ENCODE measurements around the gene HOXA13. TPM values are rescaled to one million over a fixed set of nuclear protein-coding genes. Genes with fewer than 3 reads are reported as not detected.

The HOXA13 gene
- total RNA-seq, 2 donors from 2014 or later, result not detected

DNA sequence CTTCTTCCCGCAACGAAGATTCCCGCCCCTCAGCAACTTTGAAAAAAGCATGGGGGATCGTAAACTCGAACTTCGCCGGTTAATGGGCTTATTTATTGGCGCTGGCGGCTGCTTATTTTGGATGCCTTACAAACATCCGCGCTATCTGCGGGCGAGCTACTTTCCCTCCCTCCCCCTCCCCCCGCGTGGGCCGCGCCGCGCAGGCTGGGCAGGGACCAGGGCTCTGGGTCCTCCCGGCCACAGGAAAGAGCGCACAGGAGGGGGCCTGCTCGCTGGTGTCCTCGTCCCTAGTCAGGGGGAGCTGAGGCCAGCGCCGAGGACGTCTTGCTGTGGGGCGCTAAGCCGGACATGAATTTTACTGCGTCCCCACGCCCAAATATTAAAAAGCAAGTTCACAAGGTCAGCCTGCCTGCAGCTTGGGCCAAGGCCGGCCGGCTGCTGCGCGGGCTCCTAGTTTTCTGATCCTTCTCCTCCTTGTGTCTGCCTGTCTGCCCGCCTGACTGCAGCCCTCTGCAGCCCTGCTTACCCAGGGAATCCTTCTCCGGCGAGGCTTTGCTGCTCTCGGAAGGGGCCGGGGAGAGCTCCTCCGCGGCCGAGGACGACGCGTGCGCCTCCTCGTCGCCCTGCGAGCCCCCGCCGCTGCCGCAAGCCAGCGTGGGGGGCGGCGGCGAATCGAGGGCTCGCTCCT, 26.9 kb downstream of the HOXA13 start:
- peak overlapping the region; percentile 63 for H3K4me3 Mint-ChIP-seq
- H3K9me3 Mint-ChIP-seq, result no peaks in the 10 kb centered on the region
- peaks cover 21 to 32% of the 10 kb centered on the region in 2 donors for H3K4me1 Mint-ChIP-seq (ENCODE audit: low read depth in 2 of 2)
- H3K36me3 Mint-ChIP-seq, result peaks cover 12% of the 10 kb centered on the region
- peak in 1 of 2 donors; percentile 20 for ATAC-seq
- DNase-seq (ENCODE audit: low spot score), result no peak
- H3K27ac Mint-ChIP-seq, result no peak overlapping the region
- H3K27me3 Mint-ChIP-seq, result peaks cover 32 to 40% of the 10 kb centered on the region in 2 donors

DNA sequence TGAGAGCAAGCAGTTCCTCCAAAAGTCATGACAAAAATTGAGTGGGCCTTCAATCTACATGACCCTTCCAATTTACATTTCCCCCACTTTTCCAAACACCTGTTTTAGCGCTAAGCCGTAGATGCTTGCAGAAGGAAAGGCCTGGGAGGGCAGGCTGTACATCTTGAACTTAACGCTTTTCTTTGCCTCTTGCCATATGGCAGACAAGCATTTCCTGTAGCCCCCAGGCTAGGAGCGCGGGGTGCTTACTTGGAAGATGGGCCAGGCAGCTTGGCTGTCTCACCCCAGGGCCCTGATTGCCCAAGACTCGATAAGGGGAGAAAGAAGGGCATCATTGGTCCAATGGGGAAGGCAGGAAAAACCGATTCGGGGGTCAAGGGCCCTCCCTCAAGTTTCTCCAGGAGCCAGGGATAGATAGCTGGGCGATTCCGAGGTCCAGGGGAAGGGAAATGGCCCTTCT, 27.5 kb downstream of the HOXA13 start:
- peaks cover 21 to 33% of the 10 kb centered on the region in 2 donors for H3K4me1 Mint-ChIP-seq (ENCODE audit: low read depth in 2 of 2)
- peaks cover 12% of the 10 kb centered on the region for H3K36me3 Mint-ChIP-seq
- peaks cover 39 to 42% of the 10 kb centered on the region in 2 donors for H3K27me3 Mint-ChIP-seq
- ATAC-seq (no peak), DNase-seq (ENCODE audit: low spot score) (no peak)
- no peaks in the 10 kb centered on the region for H3K9me3 Mint-ChIP-seq
- H3K4me3 Mint-ChIP-seq, result peak overlapping the region; percentile 84
- H3K27ac Mint-ChIP-seq, result peak overlapping the region; percentile 59 to 67

DNA sequence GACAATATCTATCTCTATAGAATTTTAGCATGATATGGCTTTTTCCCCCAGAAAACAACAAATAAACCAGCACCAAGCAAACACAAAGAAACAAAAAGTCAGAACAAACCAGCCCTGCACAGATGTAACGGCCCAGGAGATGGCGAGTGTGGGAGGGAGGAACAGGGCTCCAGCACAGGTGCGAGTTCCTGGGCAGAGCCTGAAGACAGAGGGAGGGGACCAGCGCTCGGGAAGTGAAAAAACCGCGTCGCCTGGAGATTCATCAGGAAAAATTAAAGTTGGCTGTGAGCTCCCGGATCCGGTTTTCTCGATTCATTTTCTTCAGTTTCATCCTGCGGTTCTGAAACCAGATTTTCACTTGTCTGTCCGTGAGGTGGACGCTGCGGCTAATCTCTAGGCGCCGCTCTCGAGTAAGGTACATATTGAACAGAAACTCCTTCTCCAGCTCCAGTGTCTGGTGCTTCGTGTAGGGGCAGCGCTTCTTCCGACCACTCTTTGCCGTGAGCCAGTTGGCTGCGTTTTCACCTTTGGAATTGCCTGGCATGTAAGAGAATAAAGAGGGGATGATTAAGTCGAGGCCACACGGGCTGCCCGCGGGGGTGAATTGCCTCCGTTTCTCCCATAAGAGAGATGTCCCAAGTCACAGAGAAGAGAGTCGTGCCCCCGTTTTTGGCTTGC, 28.1 kb downstream of the HOXA13 start:
- DNase-seq (ENCODE audit: low spot score) (no peak), ATAC-seq (no peak)
- Mint-ChIP-seq H3K27ac (peak overlapping the region; percentile 59 to 67), H3K4me3 (peak overlapping the region; percentile 84), H3K27me3 (peaks cover 42 to 48% of the 10 kb centered on the region in 2 donors), H3K9me3 (no peaks in the 10 kb centered on the region), H3K36me3 (peaks cover 12% of the 10 kb centered on the region), H3K4me1 (ENCODE audit: low read depth in 2 of 2) (peaks cover 24 to 38% of the 10 kb centered on the region in 2 donors)

DNA sequence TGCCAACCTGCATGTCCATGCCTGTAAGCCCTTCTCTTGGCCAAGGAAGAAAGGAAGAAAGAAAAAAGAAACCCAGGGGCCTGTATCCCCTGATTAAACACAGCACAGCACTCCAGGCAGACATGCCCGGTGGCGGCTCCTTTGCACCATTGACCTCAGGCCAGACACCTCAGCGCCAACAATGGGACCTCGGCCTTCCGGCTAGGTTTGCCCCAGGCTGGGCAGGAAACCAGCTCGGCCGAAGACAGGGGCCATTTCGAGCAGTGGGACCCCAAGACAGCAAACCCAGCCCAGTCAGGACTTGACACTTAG, 28.6 kb downstream of the HOXA13 start:
- peaks cover 24 to 38% of the 10 kb centered on the region in 2 donors for H3K4me1 Mint-ChIP-seq (ENCODE audit: low read depth in 2 of 2)
- ATAC-seq (no peak), DNase-seq (ENCODE audit: low spot score) (no peak)
- peak overlapping the region; percentile 84 for H3K4me3 Mint-ChIP-seq
- H3K9me3 Mint-ChIP-seq, result no peaks in the 10 kb centered on the region
- H3K27ac Mint-ChIP-seq, result peak overlapping the region in 1 of 2 donors; percentile 67
- peaks cover 42 to 49% of the 10 kb centered on the region in 2 donors for H3K27me3 Mint-ChIP-seq
- peaks cover 12% of the 10 kb centered on the region for H3K36me3 Mint-ChIP-seq

DNA sequence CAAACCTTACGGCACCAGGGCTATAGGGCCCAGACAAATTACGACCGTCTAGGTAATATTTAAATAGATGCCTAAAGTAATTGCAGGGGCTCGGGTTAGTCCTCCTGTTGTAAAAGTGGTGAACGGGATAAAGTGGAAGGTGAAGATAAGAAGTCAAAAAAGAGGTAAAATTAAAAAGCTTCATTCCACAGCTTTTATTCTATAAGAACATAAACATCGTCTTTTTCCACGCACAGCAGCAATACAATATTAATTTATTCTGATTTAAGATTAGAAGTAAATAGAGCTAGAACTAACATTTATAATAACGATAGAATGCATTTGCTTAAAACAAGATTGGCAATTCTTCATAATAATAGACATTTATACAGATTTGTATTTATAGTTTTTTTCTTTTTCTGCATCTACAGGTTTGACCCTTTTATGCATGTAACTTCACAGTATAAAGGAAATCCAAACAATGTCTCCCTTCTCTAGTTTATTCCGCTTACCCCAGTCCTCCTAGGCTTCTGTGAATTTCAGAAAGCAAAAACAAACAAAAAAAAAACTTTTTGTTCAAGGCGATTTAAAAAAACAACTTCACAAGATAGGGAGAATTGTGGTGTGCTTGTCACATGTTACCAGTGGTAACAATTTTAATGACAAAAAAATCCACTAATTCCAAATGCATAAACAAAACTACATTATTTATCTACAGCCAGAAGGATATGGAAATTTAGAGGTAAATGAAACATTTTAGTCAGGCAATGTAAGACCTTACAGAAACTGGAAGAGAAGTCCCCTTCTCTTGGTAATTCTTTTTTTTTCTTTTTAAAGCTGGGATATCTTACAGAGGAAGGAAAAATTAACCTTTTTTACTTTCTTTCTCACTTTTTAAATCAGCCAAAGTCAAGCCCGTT, 29.2 kb downstream of the HOXA13 start:
- Mint-ChIP-seq H3K36me3 (peaks cover 12% of the 10 kb centered on the region), H3K9me3 (no peaks in the 10 kb centered on the region), H3K4me3 (peak overlapping the region; percentile 84), H3K4me1 (ENCODE audit: low read depth in 2 of 2) (peaks cover 27 to 40% of the 10 kb centered on the region in 2 donors), H3K27me3 (peaks cover 41 to 53% of the 10 kb centered on the region in 2 donors), H3K27ac (peak overlapping the region in 1 of 2 donors; percentile 67)
- ATAC-seq (no peak), DNase-seq (ENCODE audit: low spot score) (no peak)

DNA sequence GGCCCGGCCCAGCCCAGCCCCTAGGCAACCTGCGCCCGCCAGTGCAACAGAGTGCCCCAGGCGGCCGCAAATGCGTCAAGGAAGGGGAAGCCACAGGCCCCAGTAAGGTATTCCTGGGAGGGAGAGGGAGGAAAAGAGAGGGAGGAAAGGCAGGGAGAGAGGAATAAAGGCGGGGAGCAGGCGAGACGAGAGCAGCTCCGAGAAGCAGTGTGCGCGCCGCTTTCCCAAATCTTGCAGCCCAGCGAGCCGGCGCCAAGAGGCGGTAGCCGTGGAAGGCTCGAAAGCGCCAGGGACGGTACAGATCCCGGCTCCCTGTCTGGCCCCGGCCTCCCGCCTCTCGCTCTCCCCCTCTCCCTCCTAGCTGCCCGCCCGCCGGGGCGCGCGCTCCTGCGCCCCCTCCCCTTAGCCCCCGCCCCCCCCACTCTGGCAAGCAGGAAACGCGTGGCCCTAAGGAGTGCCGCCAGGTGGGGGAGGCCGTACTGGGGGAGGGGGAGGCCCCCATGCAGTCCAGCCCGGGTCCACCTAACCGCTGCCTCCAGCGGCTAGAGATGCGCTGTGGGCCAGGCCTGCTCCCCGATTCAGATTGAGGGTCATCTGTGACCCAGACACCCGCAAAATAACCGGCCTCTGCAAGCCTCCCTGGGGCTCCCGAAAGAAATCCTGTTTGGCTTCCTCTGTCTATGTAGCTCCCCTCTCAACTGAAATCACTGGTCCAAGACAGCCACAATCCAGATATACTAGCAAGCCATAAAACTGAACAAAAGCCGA, 30.0 kb downstream of the HOXA13 start:
- peak overlapping the region; percentile 90 for H3K4me3 Mint-ChIP-seq
- H3K27me3 Mint-ChIP-seq, result peaks cover 42 to 55% of the 10 kb centered on the region in 2 donors
- H3K27ac Mint-ChIP-seq, result no peak overlapping the region
- H3K4me1 Mint-ChIP-seq (ENCODE audit: low read depth in 2 of 2), result peaks cover 28 to 42% of the 10 kb centered on the region in 2 donors
- DNase-seq (ENCODE audit: low spot score) (peak; percentile 44), ATAC-seq (no peak)
- peaks cover 12% of the 10 kb centered on the region for H3K36me3 Mint-ChIP-seq
- H3K9me3 Mint-ChIP-seq, result no peaks in the 10 kb centered on the region

DNA sequence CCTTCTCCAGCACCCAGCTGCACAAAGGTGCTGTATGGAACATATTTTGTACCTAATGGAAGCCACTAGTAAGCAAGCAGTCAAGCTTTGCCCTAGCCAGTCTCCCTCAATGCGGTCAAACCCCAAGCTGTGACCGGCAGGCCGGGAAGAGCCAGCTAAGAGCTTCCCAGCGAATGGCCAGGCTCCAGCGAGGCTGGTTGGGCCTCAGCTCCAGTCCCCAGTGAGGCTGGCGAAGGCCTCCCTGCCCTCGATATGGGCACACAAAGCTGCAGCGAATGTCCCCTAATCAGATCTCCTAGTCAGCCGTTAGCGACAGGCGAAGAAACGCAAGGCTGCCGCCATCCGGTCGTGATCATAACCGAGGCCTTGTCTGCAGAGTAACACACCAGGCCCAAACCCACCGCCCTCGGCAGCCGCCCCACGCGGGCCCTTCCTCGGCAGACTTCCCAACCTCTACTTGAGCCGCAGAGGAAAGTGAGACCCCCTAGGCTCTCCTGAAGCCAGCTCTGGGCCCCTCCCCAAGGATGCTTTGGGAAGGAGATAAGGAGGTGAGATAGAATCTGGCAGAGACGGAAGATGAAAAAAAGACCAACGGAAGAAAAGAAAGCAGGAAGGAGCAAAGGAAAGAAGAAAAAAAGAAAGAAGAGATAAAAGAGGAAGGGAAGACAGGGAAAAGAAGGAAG, 31.5 kb downstream of the HOXA13 start:
- Mint-ChIP-seq H3K27ac (peak overlapping the region; percentile 16 to 74), H3K36me3 (peaks cover 12% of the 10 kb centered on the region), H3K27me3 (peaks cover 53 to 64% of the 10 kb centered on the region in 2 donors), H3K9me3 (no peaks in the 10 kb centered on the region), H3K4me1 (ENCODE audit: low read depth in 2 of 2) (peaks cover 38 to 51% of the 10 kb centered on the region in 2 donors), H3K4me3 (peak overlapping the region; percentile 90)
- ATAC-seq (peak in 1 of 2 donors; percentile 35), DNase-seq (ENCODE audit: low spot score) (no peak)

DNA sequence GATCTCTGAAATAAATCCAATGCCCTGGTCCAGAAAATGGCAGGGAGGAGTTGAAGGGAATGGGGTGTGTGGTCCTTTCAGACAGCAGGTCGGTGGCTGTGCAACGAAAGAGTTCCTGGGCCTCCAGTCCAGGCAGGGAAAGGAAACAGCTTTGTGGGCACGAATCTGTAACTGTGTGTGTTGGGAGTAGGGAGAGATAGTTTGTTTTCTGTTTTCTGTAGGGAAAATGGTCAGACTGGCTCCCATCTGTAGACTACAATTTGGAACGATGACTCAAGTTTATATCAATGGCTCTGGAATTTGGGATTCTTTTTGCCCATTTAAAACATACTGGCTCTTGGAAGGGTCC, 32.0 kb downstream of the HOXA13 start:
- ATAC-seq (no peak), DNase-seq (ENCODE audit: low spot score) (no peak)
- Mint-ChIP-seq H3K36me3 (peaks cover 12% of the 10 kb centered on the region), H3K27me3 (peaks cover 55 to 69% of the 10 kb centered on the region in 2 donors), H3K27ac (peak overlapping the region in 1 of 2 donors; percentile 74), H3K9me3 (no peaks in the 10 kb centered on the region), H3K4me3 (peak overlapping the region; percentile 90), H3K4me1 (ENCODE audit: low read depth in 2 of 2) (peaks cover 38 to 52% of the 10 kb centered on the region in 2 donors)

DNA sequence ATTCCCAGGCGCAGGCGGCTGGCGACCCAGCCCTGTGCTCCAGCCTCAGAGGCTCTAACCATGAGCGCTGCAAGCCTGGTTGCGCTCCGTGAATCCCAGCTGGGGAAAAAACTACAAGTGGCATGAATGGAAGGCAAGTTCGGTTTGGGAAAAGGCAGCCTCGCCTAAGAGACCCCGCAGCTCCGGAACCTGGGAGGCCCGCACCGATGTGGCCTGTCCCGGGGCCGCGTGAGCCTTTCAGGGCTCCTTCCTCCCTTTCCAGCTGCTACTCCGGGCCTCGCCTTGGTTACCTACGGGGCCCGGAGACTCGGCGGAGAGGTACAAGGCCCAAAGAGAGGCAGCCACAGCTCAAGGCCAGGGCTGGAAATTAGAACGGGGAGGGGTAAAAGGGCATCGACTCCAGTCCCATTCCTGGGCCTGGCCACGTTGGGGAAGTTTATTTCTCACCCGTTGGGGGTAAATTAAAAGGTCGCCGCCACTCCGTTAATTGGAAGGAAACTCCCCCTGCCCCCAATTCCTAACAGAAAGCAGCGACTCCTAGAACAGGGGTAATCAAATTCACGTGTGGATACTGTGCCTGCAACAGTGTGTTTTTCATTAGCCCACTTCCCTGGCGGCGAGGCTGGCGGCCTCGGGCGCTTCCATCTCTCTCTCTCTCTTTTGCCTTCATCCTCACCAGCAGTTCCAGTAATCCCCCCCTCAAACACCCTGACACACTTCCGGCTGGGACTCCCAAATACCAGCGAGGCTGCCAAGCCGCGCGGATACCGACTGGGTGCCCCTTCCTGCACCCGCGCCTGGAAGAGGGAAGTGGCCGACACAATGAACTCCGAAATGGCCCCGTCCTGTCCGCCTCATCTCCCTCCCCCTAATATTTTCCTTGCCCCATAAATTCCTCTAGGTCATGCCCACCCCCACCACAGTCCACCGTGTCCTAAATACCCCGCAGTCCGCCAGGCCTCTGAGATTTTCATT, 33.1 kb downstream of the HOXA13 start:
- Mint-ChIP-seq H3K4me1 (ENCODE audit: low read depth in 2 of 2) (peaks cover 31 to 44% of the 10 kb centered on the region in 2 donors), H3K27me3 (peaks cover 56 to 64% of the 10 kb centered on the region in 2 donors), H3K9me3 (no peaks in the 10 kb centered on the region), H3K27ac (peak overlapping the region in 1 of 2 donors; percentile 74), H3K36me3 (peaks cover 8% of the 10 kb centered on the region), H3K4me3 (peak overlapping the region; percentile 77)
- ATAC-seq (no peak), DNase-seq (ENCODE audit: low spot score) (no peak)

DNA sequence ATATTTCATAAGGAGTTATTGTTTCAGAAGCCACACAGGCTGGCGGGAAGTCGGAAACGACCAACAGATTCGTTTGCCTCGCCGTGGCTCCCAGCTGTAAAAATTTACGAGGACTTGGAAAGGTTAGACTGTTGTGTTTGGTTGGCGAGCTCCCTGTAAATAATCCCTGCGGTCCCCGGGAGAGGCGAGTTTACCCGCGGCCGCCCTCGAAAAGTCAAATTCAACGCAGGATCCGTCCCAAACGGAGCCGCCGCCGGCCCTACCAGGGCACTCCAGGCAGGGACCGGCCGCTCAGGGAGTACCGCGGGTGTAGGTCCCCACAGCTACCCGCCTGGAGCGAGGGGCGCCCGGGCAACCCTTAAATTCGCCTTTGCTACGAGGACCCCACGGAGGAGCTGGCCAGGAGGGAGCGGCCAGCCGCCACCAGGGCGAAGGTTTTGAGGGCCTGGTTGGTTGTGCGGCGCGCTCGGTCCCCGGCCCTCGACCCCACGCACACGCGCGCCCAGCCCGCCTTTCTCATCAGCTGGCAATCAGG, 33.8 kb downstream of the HOXA13 start:
- ATAC-seq (no peak), DNase-seq (ENCODE audit: low spot score) (peak; percentile 53)
- peaks cover 6% of the 10 kb centered on the region for H3K36me3 Mint-ChIP-seq
- H3K4me1 Mint-ChIP-seq (ENCODE audit: low read depth in 2 of 2), result peaks cover 28 to 36% of the 10 kb centered on the region in 2 donors
- H3K27me3 Mint-ChIP-seq, result peaks cover 52 to 56% of the 10 kb centered on the region in 2 donors
- H3K9me3 Mint-ChIP-seq, result no peaks in the 10 kb centered on the region
- peak overlapping the region; percentile 75 for H3K4me3 Mint-ChIP-seq
- peak overlapping the region in 1 of 2 donors; percentile 47 for H3K27ac Mint-ChIP-seq

DNA sequence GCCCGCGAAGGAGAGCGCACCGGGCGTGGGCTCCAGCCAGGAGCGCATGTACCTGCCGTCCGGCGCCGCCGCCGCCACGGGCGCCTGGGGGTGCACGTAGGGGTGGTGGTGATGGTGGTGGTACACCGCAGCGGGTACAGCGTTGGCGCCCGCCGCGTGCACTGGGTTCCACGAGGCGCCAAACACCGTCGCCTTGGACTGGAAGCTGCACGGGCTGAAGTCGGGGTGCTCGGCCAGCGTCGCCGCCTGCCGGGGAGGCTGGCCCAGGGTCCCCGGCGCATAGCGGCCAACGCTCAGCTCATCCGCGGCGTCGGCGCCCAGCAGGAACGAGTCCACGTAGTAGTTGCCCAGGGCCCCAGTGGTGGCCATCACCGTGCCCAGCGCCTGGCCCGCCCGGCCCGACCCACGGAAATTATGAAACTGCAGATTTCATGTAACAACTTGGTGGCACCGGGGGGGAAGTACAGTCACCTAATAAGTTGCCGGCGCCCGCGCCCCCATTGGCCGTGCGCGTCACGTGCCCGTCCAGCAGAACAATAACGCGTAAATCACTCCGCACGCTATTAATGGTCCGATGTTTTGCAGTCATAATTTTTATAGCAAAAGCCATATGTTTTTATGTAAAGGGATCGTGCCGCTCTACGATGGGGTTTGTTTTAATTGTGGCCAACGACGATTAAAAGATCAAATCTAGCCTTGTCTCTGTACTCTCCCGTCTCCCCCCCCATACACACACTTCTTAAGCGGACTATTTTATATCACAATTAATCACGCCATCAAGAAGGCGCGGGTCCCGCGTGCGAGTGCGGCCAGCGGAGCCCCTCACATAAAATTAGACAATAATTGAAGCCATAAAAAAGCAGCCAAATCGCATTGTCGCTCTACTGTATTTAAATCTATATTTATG, 34.5 kb downstream of the HOXA13 start, which contains the start of gene HOXA9:
Gene HOXA9, minus strand, starts transcription at position 449 of the 907 bp plus-strand sequence. Its CDS starts 80 bp downstream, at position 369.
- peak; percentile 62 for DNase-seq (ENCODE audit: low spot score)
- Mint-ChIP-seq H3K9me3 (no peaks in the 10 kb centered on the region), H3K36me3 (peaks cover 6% of the 10 kb centered on the region), H3K27me3 (peaks cover 48 to 49% of the 10 kb centered on the region in 2 donors), H3K4me3 (peak within 1 kb of the TSS; percentile 75), H3K27ac (peak within 1 kb of the TSS in 1 of 2 donors; percentile 47), H3K4me1 (ENCODE audit: low read depth in 2 of 2) (peaks cover 29% of the 10 kb centered on the region in 2 donors)
- ATAC-seq, result peak; percentile 53 to 58

Data from natural killer cell treated with Interleukin-12 subunit alpha and Interleukin-12 subunit beta and Interleukin-15 and Interleukin-18, amount 100 ng/mL, for 72 hours (primary cell).